Left lung (tissue), 14 donors: ENCODE results near the gene CMSS1. TPM values are rescaled to one million over a fixed set of nuclear protein-coding genes. Genes with fewer than 3 reads are reported as not detected.

ENCODE experiments used
- ATAC-seq: fragments of 200-7000 bp; cut with Tn5 transposase; one replicate; pipeline ENCODE4 v1.9.1; 2020; ENCODE audit warnings: moderate library complexity
- DNase-seq, 4 donors: peaks; one replicate each; pipeline ENCODE4 v3.0.0-alpha.2; 2013 to 2020
- H3K27ac ChIP-seq, 2 donors: fragments of 200-600 bp; sonication (generic) in 1 of 2; one replicate each; pipeline versions ENCODE4 v1.5.0 to v1.8.0; 2020 to 2021
- H3K27me3 ChIP-seq, 2 donors: fragments of 200-600 bp; sonication (generic) in 1 of 2; one replicate each; pipeline versions ENCODE4 v1.5.0 to v1.8.0; 2020 to 2021
- H3K36me3 ChIP-seq, 2 donors: fragments of 200-600 bp; sonication (generic) in 1 of 2; one replicate each; pipeline versions ENCODE4 v1.5.0 to v1.8.0; 2020 to 2021
- H3K4me1 ChIP-seq, 2 donors: fragments of 200-600 bp; one replicate each; pipeline ENCODE4 v1.8.0; 2021
- H3K4me3 ChIP-seq, 2 donors: fragments of 200-600 bp; sonication (generic) in 1 of 2; one replicate each; pipeline versions ENCODE4 v1.5.0 to v1.8.0; 2020 to 2021; ENCODE audit warnings: mild to moderate bottlenecking in 1 of 2
- H3K9me3 ChIP-seq, 2 donors: fragments of 200-600 bp; sonication (generic) in 1 of 2; one replicate each; pipeline versions ENCODE4 v1.5.0 to v1.8.0; 2020 to 2021
- CTCF ChIP-seq, 2 donors: fragments of 200-600 bp; sonication (generic) in 1 of 2; IDR thresholded peaks; one replicate each; pipeline versions ENCODE4 v1.5.0 to v1.8.0; 2021; ENCODE audit warnings: antibody characterized with exemption in 2 of 2
- intact Hi-C, 2 donors: fragments of 100-400 bp; cut with DNase I; formaldehyde crosslinking; loops; one replicate each; pipeline versions ENCODE4 v1.11.2 to v1.14.2; 2022
- long read RNA-seq, 12 donors: library from polyadenylated mRNA in 2 of 12; unstranded in 2 of 12; transcript quantifications; one replicate each; pipeline ENCODE4 v2.0.0 and lab custom pipeline, GENCODE V29; 2019 to 2026
- polyA plus RNA-seq, 6 donors: library from polyadenylated mRNA; unstranded; fragments of 120-200 nt; gene quantifications; one replicate each; pipeline ENCODE4 v1.2.1, GENCODE V29; 2013; ENCODE audit not compliant: insufficient read length in 6 of 6
- total RNA-seq, 2 donors: library from RNA; stranded (reverse); fragmentation: NEBNext Ultra II Directional; extraction: Animal tissue kit (Norgen Biotek cat#: 25700); gene quantifications; one replicate each; pipeline ENCODE4 v1.2.1, GENCODE V29; 2021
- donor health status: DM: no; HTN: yes; CAD: no.
- donor health status: DM: no; HTN: no; CAD: no.

Gene CMSS1
- total RNA-seq, result 10 to 100 TPM; 13.4 to 32.7 TPM
- polyA plus RNA-seq, result 10 to 100 TPM; 39.5 to 51.0 (median 43.5) TPM
- long read RNA-seq, donor 1, partial matches to known transcripts, result 34 of 35 reads
- long read RNA-seq, donor 1, other reads (novel, unspliced or antisense), result 0 of 35 reads
- long read RNA-seq, donor 2, partial matches to known transcripts, result 58 of 59 reads
- long read RNA-seq, donor 2, other reads (novel, unspliced or antisense), result 0 of 59 reads
- long read RNA-seq, donor 3, partial matches to known transcripts, result 12 of 12 reads
- long read RNA-seq, donor 3, other reads (novel, unspliced or antisense), result 0 of 12 reads
- long read RNA-seq, donor 4, partial matches to known transcripts, result 0 of 3 reads
- long read RNA-seq, donor 4, other reads (novel, unspliced or antisense), result 3 of 3 reads
- long read RNA-seq, donor 5, partial matches to known transcripts, result 12 of 13 reads
- long read RNA-seq, donor 5, other reads (novel, unspliced or antisense), result 0 of 13 reads
- long read RNA-seq, donor 6, partial matches to known transcripts, result 16 of 17 reads
- long read RNA-seq, donor 6, other reads (novel, unspliced or antisense), result 0 of 17 reads
- long read RNA-seq, donor 7, partial matches to known transcripts, result 5 of 5 reads
- long read RNA-seq, donor 7, other reads (novel, unspliced or antisense), result 0 of 5 reads
- long read RNA-seq, donor 8, partial matches to known transcripts, result 12 of 12 reads
- long read RNA-seq, donor 8, other reads (novel, unspliced or antisense), result 0 of 12 reads
- long read RNA-seq, donor 9, result 0 reads
- long read RNA-seq, donor 10, partial matches to known transcripts, result 0 of 1 reads
- long read RNA-seq, donor 10, other reads (novel, unspliced or antisense), result 1 of 1 reads
- long read RNA-seq, donor 11, partial matches to known transcripts, result 23 of 24 reads
- long read RNA-seq, donor 11, other reads (novel, unspliced or antisense), result 0 of 24 reads
- long read RNA-seq, donor 12, partial matches to known transcripts, result 32 of 32 reads
- long read RNA-seq, donor 12, other reads (novel, unspliced or antisense), result 0 of 32 reads

- Histone ChIP-seq H3K4me1 (peaks cover 0 to 22% of the 10 kb centered on the region in 2 donors), H3K4me3 (peak within 1 kb of the TSS; percentile 52 to 62), H3K27me3 (no peaks in the 10 kb centered on the region), H3K27ac (peak within 1 kb of the TSS; percentile 84 to 85), H3K9me3 (no peaks in the 10 kb centered on the region), H3K36me3 (no peaks in the 10 kb centered on the region)
- DNase-seq, result peak; percentile 95 to 100 (median 96)
- peak; percentile 17 to 37 for TF ChIP-seq CTCF (IDR thresholded peaks at IDR 0.05)
- peak; percentile 98 for ATAC-seq
- intact Hi-C loops, result no loop called here
Measured at GRCh38 chr3:99817437-99818240, at the start of gene CMSS1. Gene CMSS1, plus strand, starts transcription at chr3:99817862.

- Histone ChIP-seq H3K27me3 (no peaks in the 10 kb centered on the region), H3K27ac (no peak overlapping the region), H3K4me3 (no peak overlapping the region), H3K36me3 (no peaks in the 10 kb centered on the region), H3K9me3 (no peaks in the 10 kb centered on the region), H3K4me1 (no peaks in the 10 kb centered on the region)
- intact Hi-C loops, result no loop called here
- TF ChIP-seq CTCF (IDR thresholded peaks at IDR 0.05), result no peak
- DNase-seq, result no peak
- no peak for ATAC-seq
Measured at GRCh38 chr3:99768126-99768525, 49.5 kb upstream of the CMSS1 start.

DNA sequence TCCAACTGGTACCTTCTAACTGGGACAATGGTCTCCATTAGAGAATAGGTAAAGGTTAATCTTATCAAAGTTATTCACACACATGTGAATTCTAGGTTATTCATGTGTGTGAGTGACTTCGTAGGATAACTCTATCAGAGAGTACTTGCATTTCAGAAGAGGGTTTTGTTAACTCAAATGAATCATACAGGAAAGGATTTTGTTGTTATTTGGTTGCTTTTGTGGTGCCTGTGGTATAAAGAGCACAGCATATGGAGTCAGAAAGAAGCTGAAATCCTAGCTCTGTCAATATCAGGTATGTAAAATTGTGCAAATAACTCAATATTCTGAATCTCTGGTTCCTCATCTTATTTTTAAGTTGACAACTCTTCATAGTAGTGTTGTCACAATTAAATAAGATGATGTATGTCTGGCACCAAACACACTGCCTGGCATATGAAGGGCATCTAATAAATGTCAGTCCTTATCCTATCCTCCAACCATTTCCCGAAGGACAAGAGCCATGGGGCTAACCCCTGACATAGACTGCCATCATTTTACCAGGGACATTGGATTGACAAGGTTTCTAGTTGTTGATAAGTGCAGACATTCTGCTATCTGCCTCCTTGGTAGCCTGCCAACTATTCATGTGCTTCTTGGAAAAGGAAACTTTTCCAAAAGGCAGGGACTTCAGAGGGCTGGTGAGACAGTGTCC lies 48.7 kb upstream of the CMSS1 start:
- Histone ChIP-seq H3K36me3 (no peaks in the 10 kb centered on the region), H3K4me3 (no peak overlapping the region), H3K4me1 (no peaks in the 10 kb centered on the region), H3K27ac (no peak overlapping the region), H3K9me3 (no peaks in the 10 kb centered on the region), H3K27me3 (no peaks in the 10 kb centered on the region)
- intact Hi-C loops, result no loop called here
- TF ChIP-seq CTCF (IDR thresholded peaks at IDR 0.05), result no peak
- no peak for ATAC-seq
- DNase-seq, result no peak

- intact Hi-C loops, result no loop called here
- no peak overlapping the region for H3K4me3 ChIP-seq
- no peaks in the 10 kb centered on the region for H3K4me1 ChIP-seq
- no peaks in the 10 kb centered on the region for H3K27me3 ChIP-seq
- no peaks in the 10 kb centered on the region for H3K36me3 ChIP-seq
- ATAC-seq (no peak), DNase-seq (no peak)
- H3K27ac ChIP-seq, result no peak overlapping the region
- H3K9me3 ChIP-seq, result no peaks in the 10 kb centered on the region
- no peak for TF ChIP-seq CTCF (IDR thresholded peaks at IDR 0.05)
Measured at GRCh38 chr3:99772171-99772570, 45.5 kb upstream of the CMSS1 start.
